Cardiac fibroblast (primary cell): ENCODE data around the gene TDP2.

Source experiments
- DNase-seq, 2 donors: peaks; one replicate each; pipeline versions ENCODE4 v3.0.0 to v3.0.0-alpha.2; 2010; ENCODE audit warnings: low read depth in 2 of 2
- H3K4me3 ChIP-seq, 2 donors: replicated peaks in 1 of 2; 1 replicate in 1 of 2; 2 replicates in 1 of 2; pipeline ENCODE4 v1.5.1; 2011; ENCODE audit warnings: low read depth in 2 of 2, low read length in 2 of 2, mild to moderate bottlenecking in 2 of 2, moderate library complexity in 1 of 2
- TF ChIP-seq, protein P1 (sequence below): IDR thresholded peaks from one replicate; pipeline ENCODE4 v1.5.1; 2011; ENCODE audit warnings: low read depth, mild to moderate bottlenecking, low read length, inconsistent platforms

TDP2 gene

DNA sequence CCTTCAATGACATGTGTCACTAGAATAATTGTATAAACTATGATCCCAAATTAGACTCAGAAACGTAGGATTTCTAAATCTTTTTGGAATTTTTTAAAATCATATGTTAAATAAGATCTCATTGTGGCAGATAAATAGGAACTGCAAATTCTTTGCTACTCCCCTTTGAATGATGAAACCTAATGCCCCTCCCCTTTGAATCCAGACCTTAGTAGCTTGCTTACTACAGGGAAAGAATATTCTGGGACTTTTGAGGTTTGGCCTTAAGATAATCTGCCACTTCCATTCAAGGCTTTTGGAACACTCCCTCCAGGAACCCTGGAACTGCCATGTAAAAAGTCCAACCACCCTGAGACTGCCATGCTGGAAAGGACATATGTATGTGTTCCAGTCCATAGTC is 7.1 kb downstream of the TDP2 start:
- DNase-seq: peak; percentile 31 to 39
- TF ChIP-seq, protein P1, sequence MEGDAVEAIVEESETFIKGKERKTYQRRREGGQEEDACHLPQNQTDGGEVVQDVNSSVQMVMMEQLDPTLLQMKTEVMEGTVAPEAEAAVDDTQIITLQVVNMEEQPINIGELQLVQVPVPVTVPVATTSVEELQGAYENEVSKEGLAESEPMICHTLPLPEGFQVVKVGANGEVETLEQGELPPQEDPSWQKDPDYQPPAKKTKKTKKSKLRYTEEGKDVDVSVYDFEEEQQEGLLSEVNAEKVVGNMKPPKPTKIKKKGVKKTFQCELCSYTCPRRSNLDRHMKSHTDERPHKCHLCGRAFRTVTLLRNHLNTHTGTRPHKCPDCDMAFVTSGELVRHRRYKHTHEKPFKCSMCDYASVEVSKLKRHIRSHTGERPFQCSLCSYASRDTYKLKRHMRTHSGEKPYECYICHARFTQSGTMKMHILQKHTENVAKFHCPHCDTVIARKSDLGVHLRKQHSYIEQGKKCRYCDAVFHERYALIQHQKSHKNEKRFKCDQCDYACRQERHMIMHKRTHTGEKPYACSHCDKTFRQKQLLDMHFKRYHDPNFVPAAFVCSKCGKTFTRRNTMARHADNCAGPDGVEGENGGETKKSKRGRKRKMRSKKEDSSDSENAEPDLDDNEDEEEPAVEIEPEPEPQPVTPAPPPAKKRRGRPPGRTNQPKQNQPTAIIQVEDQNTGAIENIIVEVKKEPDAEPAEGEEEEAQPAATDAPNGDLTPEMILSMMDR: no peak
- H3K4me3 ChIP-seq: no peak overlapping the region

DNA sequence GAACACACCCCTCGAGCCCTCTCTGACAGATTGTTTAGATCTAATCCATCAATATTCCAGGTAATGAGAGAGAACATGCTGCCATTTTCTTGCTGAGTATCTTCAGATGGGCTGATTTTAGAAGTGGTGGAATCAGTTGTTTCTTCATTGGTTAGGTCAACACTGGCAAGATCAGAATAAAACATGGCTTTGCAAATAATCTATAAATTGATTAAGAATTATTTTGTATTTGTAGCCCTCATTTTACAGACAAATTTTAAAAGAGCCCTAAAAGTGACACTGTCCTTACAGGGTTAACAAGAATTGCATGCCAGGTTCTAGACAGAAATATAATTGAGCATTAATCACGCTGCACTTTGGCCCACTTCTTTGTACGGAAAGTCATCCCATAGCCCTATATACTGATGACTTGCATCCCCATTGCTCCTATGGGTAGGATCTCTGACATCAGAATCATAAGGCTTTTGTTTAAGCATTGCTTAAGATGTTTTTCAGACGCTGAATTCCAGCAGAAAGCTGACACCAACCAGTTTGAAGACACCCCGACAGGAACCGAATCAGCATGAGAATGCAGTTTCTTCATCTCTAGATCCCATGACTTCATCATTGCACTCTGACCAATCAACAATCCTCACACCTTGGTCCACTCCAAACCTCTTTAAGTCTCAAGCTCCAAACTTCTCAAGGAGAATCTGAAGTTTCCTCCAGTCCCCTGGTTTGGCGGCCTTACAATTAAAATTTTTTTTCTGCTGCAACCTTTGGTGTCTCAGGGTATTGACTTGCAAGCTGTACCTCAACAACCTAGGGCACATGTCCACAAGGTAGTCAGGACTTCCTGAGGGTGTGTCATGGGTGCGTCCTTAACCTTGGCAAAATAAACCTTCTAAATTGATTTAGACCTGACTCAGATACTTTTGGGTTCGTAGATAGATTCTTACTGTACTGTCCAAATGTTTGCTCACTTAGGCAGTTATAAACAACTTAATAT is 7.8 kb downstream of the TDP2 start:
- H3K4me3 ChIP-seq: no peak overlapping the region
- peak; percentile 83 to 94 for DNase-seq
- TF ChIP-seq, protein P1: no peak

DNA sequence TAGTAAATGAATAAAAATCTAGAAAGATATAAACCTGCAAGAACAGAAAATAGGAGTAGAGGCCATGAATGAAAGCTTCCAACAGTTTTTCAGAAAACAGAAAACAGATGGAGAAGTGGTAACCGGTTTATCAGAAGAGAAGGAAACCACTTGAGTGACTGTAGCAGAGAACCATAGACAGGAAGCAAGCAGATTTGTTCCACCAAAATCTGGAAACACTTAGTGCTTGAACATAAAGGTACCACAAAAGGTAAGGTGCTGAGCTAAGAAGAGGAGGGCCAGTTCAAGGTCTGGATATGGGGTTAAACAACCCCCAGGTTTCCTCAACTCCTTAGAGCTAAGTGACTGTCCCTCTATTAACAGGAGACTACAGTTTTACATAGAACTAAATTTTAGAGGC is 11.5 kb downstream of the TDP2 start:
- TF ChIP-seq, protein P1: no peak
- DNase-seq: no peak

DNA sequence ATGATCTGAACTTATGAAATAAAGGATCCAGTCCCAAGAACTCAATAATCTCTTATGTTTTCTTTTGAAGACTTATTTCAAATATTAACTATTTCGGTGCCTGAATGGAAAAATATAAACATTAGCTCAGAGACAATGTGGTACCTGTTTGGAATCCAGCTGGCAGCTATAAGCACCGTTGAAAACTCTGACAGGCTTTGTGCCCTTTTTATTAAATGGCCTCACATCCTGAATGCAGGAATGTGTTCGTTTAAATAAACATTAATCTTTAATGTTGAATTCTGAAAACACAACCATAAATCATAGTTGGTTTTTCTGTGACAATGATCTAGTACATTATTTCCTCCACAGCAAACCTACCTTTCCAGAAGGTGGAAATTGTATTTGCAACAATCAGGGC is 16.3 kb downstream of the TDP2 start:
- no peak overlapping the region for H3K4me3 ChIP-seq
- DNase-seq: no peak
- TF ChIP-seq, protein P1: no peak

More for the DNA sequence above, 11.5 kb downstream of the TDP2 start:
- no peak overlapping the region for H3K4me3 ChIP-seq

DNA sequence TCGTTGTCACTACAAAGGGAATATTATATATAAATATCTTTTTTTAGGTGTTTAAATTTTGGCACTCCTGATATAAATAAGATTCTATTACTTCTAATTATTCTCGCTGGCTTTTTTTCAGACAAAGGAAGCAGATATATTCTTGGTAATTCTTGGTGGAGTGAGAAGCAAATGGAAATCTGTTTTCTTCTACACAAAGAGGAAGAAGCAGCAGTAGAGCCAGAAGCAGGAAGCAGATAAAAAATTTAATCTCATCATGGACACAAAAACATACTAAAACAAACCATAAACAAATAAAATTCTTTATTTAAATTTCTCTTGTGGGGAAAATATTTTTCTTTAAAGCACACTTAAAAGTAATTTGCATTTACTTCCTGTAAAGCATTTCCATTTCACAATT is 17.0 kb downstream of the TDP2 start:
- TF ChIP-seq, protein P1: no peak
- no peak for DNase-seq
- no peak overlapping the region for H3K4me3 ChIP-seq

DNA sequence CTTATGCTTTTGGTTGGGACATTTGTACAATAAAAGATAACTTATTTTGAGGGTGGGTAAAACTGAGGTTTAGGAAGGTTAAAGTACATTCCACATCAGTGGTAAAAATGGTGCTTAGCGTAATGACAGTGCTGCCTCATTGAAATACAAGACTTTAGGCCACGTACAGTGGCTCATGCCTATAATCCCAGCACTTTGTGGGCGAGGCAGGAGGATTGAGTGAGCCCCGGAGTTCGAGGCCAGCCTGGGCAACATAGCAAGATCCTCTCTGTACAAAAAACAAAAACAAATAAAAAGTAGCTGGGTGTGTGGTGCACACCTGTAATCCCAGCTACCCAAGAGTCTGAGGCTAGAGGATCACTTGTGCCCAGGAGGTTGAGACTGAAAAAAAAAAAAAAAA is 18.4 kb downstream of the TDP2 start:
- H3K4me3 ChIP-seq: no peak overlapping the region
- DNase-seq: no peak
- TF ChIP-seq, protein P1: no peak
